ENCODE results near the gene LMNA.
"Not testable (repeated sequence)": the region's sequence is repeated elsewhere in the genome, so short reads cannot be mapped to it uniquely, and the experiment has no call there.

The LMNA gene

GRCh38 chr1:156114101-156114918, at the start of gene LMNA:
Gene LMNA (plus strand): TSS chr1:156114711. CDS start chr1:156114919, 208 bp downstream.
- peak; percentile 89 for DNase-seq

- DNase-seq, result no peak
Measured at GRCh38 chr1:156065212-156065611, 49.3 kb upstream of the LMNA start.

- DNase-seq, result no peak
Measured at GRCh38 chr1:156065871-156066270, 48.6 kb upstream of the LMNA start.

- no peak for DNase-seq
Measured at GRCh38 chr1:156067262-156067661, 47.2 kb upstream of the LMNA start.

- no peak for DNase-seq
Measured at GRCh38 chr1:156069490-156070455, 44.7 kb upstream of the LMNA start.

GRCh38 chr1:156070548-156070947, 44.0 kb upstream of the LMNA start:
- no peak for DNase-seq

GRCh38 chr1:156071332-156071816, 43.1 kb upstream of the LMNA start:
- not testable (repeated sequence) for DNase-seq

GRCh38 chr1:156072251-156072650, 42.3 kb upstream of the LMNA start:
- no peak for DNase-seq

GRCh38 chr1:156073110-156073687, 41.3 kb upstream of the LMNA start:
- no peak for DNase-seq

GRCh38 chr1:156073740-156074139, 40.8 kb upstream of the LMNA start:
- DNase-seq, result no peak

- DNase-seq, result no peak
Measured at GRCh38 chr1:156074661-156075060, 39.9 kb upstream of the LMNA start.

GRCh38 chr1:156075162-156075561, 39.3 kb upstream of the LMNA start:
- DNase-seq, result no peak

GRCh38 chr1:156075775-156076204, 38.7 kb upstream of the LMNA start:
- DNase-seq, result no peak

- no peak for DNase-seq
Measured at GRCh38 chr1:156076609-156077429, 37.7 kb upstream of the LMNA start.

- no peak for DNase-seq
Measured at GRCh38 chr1:156077430-156077760, 37.1 kb upstream of the LMNA start.

GRCh38 chr1:156078728-156079127, 35.8 kb upstream of the LMNA start:
- DNase-seq, result no peak

GRCh38 chr1:156079762-156080161, 34.7 kb upstream of the LMNA start:
- DNase-seq, result no peak

GRCh38 chr1:156080241-156080862, 34.2 kb upstream of the LMNA start:
- no peak for DNase-seq

GRCh38 chr1:156080863-156081179, 33.7 kb upstream of the LMNA start:
- no peak for DNase-seq

- DNase-seq, result no peak
Measured at GRCh38 chr1:156081180-156081916, 33.2 kb upstream of the LMNA start.

- DNase-seq, result no peak
Measured at GRCh38 chr1:156081917-156082308, 32.6 kb upstream of the LMNA start.
